Subcutaneous adipose tissue (tissue), 4 donors: ENCODE data around the gene LNP1. TPM values are rescaled to one million over a fixed set of nuclear protein-coding genes. Genes with fewer than 3 reads are reported as not detected.

ENCODE experiments used
- CTCF ChIP-seq: fragments of 450-650 bp; IDR thresholded peaks from one replicate; pipeline ENCODE4 v1.5.1; 2016; ENCODE audit warnings: low read depth, mild to moderate bottlenecking, control low read depth, antibody characterized with exemption, moderate library complexity
- total RNA-seq, 4 donors: library from RNA; depleted of rRNA; stranded (reverse); fragments of >200 nt; gene quantifications; one replicate each; pipeline ENCODE4 v1.1.0, GENCODE V29; 2016

Gene LNP1
- total RNA-seq, 4 donors from 2014 or later, result 1.4 to 4.3 (median 2.4) TPM

DNA sequence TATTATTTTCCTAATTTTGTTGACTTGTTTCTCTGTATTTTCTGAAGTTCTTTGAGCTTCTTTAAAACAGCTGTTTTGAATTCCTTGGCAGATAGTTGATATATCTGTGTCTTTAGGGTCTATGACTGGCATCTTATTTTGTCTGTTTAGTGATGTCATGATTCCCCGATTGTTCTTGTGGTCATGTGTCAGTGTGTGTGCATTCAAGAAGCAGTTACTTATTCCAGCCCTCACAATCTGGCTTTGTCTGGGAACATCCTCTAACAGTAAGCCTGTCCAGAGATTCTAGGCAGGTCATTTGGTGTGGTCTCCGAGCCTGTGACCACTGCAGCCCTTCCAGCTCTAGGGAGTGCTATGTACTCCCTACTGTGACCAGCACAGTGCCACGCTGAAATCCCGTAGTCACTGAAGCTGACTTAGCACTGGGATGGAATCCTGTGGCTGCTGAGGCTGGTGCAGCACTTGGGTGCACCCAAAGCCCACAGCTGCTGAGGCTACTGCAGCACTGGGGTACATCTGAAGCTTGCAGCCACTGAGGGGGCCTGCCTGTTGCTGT, 6.7 kb downstream of the LNP1 start:
- no peak for TF ChIP-seq CTCF

GRCh38 chr3:100411091-100411982, 10.0 kb downstream of the LNP1 start:
- no peak for TF ChIP-seq CTCF

- no peak for TF ChIP-seq CTCF
Observed at GRCh38 chr3:100412912-100413590, 11.7 kb downstream of the LNP1 start.

GRCh38 chr3:100413613-100414012, 12.3 kb downstream of the LNP1 start:
- no peak for TF ChIP-seq CTCF

- TF ChIP-seq CTCF, result no peak
Observed at GRCh38 chr3:100416176-100416575, 14.8 kb downstream of the LNP1 start.

DNA sequence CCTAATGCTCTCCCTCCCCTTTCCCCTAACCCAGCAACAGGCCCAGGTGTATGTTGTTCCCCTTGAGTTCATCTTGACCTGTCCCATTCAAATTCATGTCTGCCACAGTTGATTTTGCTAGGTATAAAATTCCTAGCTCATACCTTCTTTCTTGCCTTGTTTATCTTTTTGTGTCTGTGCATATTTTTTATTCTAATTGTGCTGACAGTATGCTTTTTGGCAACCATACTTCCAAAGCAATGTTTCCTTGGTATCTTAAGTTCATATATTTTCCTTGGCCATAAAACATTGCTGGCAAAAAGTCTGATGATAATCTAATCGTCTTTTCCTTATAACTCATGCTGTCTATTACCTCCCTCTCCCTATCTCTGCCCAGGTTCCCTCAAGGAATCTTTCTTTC, 15.5 kb downstream of the LNP1 start:
- no peak for TF ChIP-seq CTCF

GRCh38 chr3:100419406-100419805, 18.1 kb downstream of the LNP1 start:
- TF ChIP-seq CTCF, result no peak
